ENCODE measurements around the gene GPX4.
"Not testable (repeated sequence)": the region's sequence is repeated elsewhere in the genome, so short reads cannot be mapped to it uniquely, and the experiment has no call there.

Gene GPX4

DNA sequence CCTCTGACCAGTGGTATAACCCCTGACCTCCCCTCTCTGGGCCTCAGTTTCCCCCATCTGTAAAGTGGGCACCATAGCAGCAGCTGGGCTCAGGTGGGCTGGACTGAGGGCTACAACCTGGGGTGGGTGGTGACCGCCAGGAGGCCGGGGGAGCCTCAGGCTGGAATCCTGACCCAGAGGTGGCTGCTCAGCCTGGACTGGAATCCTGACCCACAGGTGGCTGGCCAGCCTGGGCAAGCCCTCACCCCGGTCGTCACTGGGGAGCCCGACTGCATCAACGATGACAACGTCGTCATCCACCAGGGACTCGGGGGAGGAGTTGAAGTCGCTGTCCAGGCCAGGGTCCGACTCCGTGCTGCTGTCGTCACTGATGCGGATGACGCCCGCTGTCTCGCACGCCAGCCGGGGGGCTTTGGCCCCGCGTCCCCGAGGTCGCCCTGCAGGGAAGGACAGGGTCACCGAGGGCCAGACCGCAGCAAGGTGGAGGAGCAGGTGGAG lies 10.2 kb downstream of the GPX4 start:
- DNase-seq (ENCODE audit: low read depth in 2 of 2), result no peak

DNA sequence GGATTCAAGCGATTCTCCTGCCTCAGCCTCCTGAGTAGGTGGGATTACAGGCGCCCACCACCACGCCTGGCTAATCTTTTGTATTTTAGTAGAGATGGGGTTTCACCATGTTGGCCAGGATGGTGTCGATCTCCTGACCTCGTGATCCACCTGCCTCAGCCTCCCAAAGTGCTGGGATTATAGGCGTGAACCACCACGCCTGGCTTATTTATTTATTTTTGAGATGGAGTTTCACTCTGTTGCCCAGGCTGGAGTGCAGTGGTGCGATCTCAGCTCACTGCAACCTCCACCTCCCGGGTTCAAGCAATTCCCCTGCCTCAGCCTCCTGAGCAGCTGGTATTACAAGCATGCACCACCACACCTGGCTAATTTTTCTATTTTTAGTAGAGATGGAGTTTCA lies 10.9 kb downstream of the GPX4 start:
- DNase-seq (ENCODE audit: low read depth in 2 of 2), result not testable (repeated sequence)

DNA sequence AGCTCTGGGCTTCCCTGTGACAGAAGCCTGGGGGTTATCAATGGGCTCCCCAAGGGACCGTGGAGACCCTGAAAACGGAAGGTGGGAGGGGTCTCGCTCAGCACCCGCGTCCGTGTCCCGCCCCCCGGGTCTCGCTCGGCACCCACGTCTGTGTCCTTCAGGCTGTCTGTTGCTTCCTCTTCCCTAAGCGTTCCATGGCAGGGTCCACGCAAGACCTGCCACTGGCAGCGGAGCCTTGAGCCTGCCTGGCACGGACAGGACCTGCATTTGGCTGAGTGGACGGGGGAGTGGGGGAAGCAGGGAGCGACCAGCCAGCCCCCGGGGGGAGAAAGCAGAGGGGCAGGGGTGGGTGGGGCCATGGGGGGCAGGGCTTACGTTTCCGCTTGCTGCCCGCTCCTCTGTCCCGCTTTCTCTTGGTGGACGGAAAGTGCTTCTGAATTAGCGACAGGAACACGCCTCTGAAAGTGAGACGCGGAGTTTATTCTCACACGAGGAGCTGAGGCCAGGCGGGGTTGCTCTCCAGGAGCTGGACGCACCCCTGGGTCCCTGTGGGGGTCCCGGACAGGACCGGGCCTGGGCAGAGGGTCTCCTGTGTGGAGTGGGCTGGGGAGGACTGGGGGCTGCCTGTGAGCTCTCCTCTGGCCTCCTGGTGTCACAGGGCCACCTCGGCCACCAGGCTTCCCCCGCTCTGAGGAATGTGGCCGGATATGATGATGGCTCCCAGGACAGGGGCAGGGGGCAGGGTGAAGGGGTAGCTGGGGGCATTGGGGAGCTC lies 12.0 kb downstream of the GPX4 start:
- no peak for DNase-seq (ENCODE audit: low read depth in 2 of 2)

DNA sequence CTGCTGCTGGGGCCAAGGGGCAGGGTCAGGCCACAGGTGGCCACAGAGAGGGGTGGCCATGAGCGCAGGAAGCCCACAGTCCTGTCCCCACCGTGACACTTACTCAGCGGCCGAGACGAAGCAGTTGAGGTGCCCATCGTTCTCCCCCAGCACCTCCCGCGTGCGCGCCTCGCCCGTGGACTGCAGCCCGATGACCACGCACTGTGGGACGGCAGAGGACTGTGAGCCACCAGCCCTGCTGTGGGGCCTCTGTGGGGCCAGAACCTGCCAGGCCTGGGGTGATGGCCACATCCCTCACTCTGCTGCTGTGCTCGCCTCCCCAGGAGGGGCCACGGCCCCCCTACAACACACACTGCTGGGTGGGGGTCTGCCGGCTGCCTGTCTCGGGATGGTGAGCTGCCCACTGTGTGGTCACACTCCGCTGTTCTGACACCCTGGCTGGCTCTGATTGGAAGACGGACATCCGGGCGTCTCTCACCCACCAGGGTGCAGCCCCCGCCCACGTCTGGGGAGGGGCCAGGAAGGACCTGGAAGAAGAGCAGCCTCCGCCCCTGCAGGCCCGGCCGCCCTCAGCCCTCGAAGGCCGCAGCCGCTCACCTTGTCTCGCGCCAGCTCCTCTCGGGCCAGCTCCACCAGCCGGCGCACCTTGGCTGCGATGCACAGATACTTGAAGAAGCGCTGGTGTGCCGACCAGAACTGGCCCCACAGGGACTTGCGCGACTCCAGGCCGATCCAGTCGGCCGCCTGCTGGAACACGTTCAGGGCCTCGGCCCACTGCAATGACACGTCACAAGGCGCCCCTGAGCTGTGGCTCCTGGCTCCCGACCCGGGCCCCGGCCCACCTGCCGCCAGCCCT lies 13.2 kb downstream of the GPX4 start:
- no peak for DNase-seq (ENCODE audit: low read depth in 2 of 2)

DNA sequence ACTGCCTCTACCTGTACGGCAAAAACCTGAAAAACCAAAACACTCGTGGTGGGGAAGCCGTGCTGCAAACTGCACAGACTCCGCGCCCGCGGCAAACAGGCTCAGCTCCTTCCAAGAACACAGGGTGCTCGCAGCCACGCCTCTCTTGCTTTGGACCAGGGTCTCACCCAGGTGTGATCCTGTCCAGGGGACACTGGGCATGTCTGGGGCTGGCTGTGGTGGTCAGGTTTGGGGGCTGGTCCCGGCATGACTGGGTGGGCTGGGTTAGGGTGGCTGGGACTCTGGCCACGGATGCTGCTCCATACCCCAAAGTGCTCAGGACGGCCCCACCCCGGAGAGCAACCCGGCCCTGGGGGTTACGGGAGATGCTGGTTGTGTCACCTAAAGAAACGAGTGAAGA lies 13.9 kb downstream of the GPX4 start:
- no peak for DNase-seq (ENCODE audit: low read depth in 2 of 2)

DNA sequence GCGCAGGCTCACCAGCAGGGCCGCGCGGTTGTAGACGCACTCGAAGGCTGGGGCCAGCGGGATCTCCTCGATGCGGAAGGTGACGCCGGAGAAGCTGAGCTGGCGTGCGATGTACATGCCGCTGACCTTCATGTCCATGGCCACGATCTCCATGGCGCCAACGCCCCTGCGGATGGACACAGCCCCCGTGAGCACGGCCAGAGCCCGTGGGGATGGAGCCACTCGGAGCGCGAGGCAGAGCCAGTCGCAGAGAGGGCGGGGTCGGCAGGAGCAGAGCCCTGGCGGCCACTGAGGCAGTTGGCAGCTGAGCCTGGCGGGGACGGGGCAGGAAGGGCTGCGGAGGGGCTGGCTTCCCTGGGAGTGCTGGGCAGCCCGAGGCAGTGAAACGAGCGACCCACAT lies 15.2 kb downstream of the GPX4 start:
- DNase-seq (ENCODE audit: low read depth in 2 of 2), result no peak

DNA sequence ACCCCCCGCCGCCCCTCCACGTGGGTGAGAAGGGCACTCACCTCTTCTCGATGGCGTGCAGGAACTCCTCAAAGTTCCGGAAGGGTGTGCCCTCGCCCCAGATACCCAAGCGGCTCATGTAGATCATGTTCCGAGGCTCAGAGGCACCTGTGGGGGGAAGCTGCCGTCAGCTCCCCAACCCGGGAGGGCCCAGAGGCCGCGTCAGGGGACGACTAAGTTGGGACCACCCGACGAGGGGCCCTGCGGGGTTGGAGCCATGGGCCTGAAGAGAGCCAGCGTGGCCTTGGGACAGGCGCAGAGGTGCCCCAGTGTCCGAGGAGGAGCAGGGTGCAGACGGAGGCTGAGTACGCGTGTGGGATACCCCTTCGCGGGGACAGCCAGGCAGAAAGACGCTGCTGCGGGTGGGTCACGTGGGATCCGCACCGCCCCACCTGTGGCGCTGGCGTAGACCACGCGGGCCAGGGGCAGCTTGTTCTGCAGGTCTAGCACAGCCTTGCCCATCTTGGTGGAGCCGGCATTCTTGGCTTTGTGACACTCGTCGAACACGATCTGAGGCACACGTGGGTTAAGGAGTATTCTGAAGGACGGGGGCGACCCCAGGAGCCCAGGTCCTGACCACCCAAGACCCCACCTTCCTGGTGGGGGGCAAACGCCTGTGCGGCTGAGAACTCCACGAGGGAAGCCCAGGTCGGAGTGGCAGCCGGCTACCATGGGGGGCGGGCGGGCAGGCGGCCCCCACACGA lies 15.9 kb downstream of the GPX4 start:
- no peak for DNase-seq (ENCODE audit: low read depth in 2 of 2)

DNA sequence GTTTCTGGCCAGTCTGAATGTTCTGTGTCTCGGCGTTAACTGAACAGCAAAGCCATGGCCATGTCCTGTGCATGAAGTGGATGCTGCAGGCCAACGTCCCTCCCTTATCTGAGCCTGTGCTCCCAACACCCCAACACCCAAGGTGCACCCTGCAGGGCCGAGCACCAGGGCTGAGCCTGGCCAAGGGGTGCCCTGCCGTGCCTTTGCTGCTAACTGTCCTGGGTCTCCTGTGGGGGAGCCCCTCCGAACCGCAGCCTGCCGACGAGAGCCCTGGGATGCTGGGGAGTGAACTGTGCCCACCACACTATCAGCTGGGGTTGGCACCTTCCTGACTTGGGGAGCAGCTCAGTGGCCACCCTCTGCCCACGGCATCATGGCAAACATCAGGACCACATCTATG lies 17.6 kb downstream of the GPX4 start:
- no peak for DNase-seq (ENCODE audit: low read depth in 2 of 2)

DNA sequence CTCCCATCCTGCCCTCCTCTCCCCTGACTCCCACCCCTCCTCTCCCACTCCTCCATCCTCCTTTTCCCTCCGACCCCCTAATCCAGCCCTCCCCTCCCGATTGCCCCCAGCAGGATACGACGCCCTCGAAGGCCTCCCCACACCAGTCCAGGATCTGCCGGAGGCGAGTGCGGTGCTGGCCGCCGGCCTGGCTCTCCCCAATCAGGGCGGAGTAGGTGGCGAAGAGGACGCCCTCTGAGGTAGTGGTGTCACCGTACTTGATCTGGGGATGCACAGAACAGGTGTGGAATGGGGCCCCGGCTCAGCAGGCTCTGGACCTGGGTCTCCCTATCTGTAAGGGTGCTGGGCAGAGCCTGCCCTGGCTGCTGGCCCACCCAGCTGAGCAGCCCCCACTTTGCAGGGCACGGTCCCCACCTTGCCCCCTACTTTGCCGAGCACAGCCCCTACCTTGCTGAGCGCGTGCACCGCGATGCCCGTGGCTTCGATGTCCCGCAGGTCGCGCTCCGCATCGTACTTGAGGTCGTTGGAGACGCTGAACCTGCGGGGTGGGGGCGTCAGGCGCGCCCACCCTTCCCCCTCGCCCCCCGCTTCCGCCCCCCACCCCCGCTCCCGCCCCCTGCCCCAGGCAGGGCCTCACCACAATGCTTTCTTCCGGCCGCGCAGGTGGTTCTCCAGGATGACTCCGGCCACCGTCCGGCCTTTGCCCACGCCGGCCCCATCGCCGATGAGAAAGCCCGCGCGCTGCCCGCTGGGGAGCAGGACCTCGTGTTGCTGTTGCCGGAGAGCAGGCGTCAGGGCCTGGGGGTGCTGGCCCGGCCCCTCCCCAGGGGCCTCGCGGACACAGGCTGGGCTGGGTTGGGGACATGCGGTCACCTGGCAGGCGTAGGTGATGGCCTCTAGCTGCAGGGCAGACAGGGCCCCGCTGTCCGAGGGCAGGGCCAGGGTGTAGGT lies 18.5 kb downstream of the GPX4 start:
- no peak for DNase-seq (ENCODE audit: low read depth in 2 of 2)

DNA sequence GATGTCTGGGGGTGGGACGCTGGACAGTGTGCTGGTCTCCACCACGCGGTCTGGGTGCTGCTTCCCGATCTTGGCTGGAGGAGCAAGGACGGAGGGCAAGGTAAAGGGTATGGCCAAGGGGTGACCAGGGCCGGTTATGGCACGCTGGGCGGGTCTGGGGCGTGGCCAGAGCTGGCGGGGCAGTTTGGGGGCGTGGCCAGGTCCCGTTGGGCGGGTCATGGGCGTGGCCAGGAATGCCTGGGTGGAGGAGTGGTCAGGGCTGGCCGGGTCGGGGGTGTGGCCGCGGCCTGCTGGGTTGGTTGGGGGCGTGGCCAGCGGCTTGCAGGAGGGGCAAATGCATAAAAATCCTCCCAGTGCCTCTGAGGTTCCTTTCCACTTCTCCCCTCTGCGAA lies 19.2 kb downstream of the GPX4 start:
- no peak for DNase-seq (ENCODE audit: low read depth in 2 of 2)

DNA sequence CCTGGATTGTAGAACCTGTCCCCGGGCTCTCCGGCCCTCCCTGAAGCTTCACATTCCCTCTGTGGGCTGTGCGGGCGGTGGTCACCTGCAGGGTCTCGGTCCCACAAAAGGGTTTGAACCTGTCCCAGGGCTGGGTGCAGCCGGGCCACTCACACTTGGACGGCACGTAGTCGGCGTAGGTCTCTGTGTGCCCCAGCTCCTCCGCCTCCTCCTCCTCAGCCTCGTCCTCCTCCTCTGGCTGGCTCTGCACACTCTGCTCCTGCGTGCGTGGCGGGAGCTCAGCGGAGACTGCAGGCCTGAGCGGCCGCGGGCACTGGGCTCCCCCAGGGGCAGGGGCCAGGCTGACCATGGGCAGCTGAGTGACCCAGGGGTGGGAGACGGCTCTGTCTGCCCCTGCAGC lies 19.6 kb downstream of the GPX4 start:
- no peak for DNase-seq (ENCODE audit: low read depth in 2 of 2)

DNA sequence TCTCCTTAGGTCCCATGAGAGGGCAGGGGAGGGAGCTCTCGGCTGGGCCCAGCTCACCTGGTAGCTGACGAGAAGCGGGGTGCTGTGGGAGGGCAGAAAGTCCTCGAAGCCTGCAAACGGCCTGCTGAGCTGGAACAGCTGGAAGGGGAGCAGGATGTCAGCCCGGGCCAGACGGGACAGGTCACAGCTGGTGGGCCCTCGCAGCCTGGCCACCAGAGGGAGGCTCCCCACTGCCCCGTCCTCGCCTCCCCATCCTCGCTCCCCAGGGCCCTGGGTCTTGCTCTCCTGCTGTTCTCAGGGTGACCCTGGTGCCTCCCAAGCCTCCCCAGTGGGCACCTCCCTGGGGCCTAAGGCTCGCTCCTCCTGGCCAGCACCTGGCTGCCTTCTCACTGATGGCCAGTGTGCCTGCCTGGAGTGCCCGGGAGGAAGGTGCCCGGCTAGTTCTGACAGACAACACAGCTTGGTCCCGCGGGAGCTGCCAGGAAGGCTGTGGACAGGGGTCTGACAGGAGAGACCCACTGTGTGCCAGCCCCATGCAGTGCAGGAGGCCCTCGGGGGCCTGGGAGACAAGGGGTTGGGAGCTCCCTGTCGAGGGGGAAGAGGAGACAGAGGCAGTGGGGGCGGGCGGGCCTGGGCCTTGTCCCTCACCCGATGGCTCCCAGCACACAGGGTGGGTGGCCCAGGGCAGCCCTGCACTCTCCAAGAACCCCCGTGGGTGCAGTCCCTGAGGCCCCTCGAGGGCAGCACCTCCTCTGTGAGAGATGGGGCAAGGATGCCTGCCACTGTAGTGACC lies 20.3 kb downstream of the GPX4 start:
- no peak for DNase-seq (ENCODE audit: low read depth in 2 of 2)

DNA sequence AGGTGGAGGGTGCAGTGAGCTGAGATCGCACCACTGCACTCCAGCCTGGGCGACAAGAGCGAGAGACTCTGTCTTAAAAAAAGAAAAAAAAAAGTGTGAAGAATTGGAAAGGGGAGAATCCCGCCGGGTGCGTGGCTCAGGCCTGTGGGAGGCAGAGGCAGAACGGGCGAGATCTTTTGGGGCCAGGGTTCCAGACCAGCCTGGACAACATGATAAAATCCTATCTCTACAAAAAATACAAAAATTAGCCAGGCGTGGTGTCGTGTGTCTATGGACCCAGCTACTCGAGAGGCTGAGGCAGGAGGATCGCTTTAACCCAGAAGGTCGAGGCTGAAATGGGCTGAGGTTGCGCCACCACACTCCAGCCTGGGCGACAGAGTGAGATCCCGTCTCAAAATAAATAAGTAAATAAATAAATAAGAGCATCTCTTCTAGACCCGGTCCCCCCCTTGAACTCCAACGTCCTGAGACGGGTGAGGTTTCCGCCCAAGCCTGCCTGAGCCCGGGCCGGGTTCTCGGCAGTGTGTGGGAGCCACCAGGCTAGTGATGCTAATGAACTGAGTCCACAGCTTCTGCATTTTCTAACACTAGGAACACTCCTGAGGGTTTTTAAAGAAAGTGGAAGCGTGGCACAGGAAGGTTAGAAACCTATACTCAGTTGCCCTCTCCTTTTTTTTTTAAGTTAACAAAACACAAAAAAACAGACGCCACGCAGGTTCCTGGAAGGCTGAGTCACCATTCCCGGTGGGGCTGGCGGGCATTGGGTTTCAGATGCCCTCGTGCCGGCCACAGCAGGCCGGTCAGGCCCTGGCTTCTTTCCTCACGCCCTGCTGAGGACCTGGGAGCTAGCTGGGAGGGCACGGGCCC lies 22.0 kb downstream of the GPX4 start:
- no peak for DNase-seq (ENCODE audit: low read depth in 2 of 2)

DNA sequence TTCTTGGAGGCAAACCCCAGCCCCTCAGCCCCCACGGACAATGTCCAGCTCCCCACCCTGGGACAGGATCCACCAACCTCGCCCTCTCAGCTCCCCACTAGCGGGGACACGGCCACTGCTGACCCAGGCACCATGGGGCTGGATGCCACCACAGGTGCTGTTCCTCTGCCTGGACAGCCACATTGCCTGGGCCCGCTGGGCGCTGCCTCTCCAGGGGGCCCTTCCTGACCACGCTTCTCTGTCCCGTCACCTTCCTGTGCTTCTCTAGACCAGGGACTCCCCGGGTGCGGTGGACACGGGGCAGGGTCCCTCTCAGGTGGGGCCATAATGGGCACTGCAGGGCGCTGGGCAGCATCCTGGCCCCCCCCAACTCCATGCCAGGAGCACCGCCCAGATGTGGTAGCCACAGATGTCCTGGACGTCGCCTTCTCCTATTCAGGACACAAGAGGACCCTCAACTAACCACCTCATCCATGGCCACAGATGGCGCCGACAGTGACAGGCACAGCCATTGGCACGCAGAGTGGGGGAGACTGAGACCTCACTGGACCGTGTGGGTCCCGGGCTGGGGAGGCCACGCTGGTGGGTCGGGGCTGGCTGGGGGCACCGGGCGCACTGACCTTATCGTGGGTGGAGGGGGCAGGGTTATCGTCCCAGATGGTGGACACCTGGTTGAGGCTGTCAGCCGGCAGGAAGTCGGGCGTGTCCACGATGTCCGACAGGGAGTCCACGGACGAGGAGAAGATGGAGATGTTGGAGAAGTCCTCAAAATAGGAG lies 23.4 kb downstream of the GPX4 start:
- no peak for DNase-seq (ENCODE audit: low read depth in 2 of 2)

DNA sequence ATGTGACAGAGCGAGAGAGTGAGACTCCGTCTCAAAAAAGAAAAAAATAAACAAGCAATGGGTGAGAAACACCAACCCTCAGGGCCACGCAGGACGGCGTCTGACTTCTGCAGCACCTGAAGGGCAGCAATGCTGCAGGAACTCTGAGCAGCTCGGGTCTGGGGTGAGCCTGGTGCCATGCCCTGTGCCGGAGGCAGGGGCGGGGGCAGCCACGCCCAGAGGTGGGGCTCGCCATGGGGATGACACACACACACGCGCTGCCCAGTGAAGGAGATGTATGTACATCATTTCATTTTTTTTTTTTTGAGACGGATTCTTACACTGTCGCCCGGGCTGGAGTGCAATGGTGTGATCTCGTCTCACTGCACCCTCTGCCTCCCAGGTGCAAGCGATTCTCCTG lies 24.3 kb downstream of the GPX4 start:
- no peak for DNase-seq (ENCODE audit: low read depth in 2 of 2)

DNA sequence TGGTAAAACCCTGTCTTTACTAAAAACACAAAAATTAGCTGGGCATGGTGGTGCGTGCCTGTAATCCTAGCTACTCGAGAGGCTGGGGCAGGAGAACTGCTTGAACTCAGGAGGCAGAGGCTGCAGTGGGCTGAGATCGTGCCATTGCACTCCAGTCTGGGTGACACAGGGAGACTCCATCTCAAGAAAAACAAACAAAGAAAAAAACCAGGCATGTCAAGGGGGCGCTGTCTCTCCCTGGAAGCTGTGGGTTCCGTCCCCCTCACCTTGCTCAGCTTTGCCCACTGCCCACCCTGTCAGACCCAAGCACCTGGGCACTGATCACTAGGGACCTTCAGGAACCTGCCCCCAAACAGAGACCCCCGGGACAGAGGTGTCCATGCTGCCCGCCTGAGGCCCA lies 25.3 kb downstream of the GPX4 start:
- DNase-seq (ENCODE audit: low read depth in 2 of 2), result not testable (repeated sequence)

DNA sequence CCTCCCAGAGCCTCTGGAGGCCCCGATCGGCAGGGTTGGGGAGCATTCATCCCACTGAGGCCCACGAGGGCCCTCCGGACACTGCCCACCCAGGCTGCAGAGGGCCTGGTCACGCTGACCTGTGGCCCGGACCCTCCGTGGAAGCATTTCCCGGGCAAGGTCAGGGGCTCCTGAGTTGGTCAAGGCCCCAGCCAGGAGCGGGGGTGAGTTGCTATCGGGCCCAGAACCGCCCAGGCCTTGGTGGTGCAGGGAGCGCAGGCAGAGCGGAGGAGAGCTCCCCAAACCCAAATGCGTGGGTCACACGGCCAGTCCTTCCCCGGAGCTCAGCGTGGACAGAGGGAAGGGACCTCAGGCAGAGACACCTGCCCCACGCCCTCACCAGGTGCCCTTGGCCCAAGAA lies 25.7 kb downstream of the GPX4 start:
- DNase-seq (ENCODE audit: low read depth in 2 of 2), result no peak

Data from stimulated activated CD4-positive, alpha-beta T cell treated with anti-CD3 and anti-CD28 coated beads, Interleukin-1b, Interleukin-23, amount 100 ng/mL, for 4 hours (primary cell).